Spleen (tissue), 7 donors: ENCODE data around the gene RYR2.

Experiments used
- CTCF ChIP-seq, 11 experiments: fragments of 200-600 bp in 7 of 11; fragments of 450-650 bp in 4 of 11; sonication (generic) in 4 of 11; IDR thresholded peaks in 8 of 11; conservative IDR thresholded peaks in 3 of 11; 1 replicate in 7 of 11; 2 replicates in 4 of 11; pipeline versions ENCODE4 v1.4.0 to v1.8.0; 2016 to 2021; ENCODE audit warnings: antibody characterized with exemption in 11 of 11, inconsistent platforms in 4 of 11, mild to moderate bottlenecking in 1 of 11
- POLR2A ChIP-seq, 3 donors: fragments of 450-650 bp; IDR thresholded peaks; one replicate each; pipeline ENCODE4 v1.5.1; 2017; ENCODE audit warnings: antibody characterized with exemption in 3 of 3, mild to moderate bottlenecking in 1 of 3
- donor health status: DM: no; HTN: no; CAD: no; lungs with moderate emphysema.
- donor health status: DM: no; HTN: no; CAD: no.
- donor health status: DM: no; HTN: no; CAD: no.

- TF ChIP-seq CTCF (IDR thresholded peaks at IDR 0.05 in 8 of 11, conservative IDR thresholded peaks at IDR 0.05 in 3 of 11) (no peak), POLR2A (IDR thresholded peaks at IDR 0.05) (no peak)
Observed at GRCh38 chr1:237115035-237115434, 73.1 kb downstream of the RYR2 start.
